Caco-2 (cell line): ENCODE data around the gene TMEM107. TPM values are rescaled to one million over a fixed set of nuclear protein-coding genes. Genes with fewer than 3 reads are reported as not detected.

ENCODE experiments used
- BruUV-seq: library from RNA; stranded (reverse); fragments of 400-500 nt; replicated peaks from 2 replicates; lab custom pipeline; 2021; lab: Mats Ljungman, UMichigan
- CTCF ChIA-PET: fragments of 300-600 bp; sonication (Branson Sonifier 250); formaldehyde crosslinking; loops from one replicate; lab custom pipeline; 2022; ENCODE audit warnings: antibody characterized with exemption; lab: Charles Lee
- POLR2A ChIA-PET: fragments of 300-600 bp; sonication (Branson Sonifier 250); formaldehyde crosslinking; loops from one replicate; lab custom pipeline; 2022; ENCODE audit warnings: antibody characterized with exemption; lab: Charles Lee
- DNase-seq, 2 experiments: peaks; one replicate each; pipeline versions ENCODE4 v3.0.0 to v3.0.0-alpha.2; 2020 to 2022
- H3K27me3 ChIP-seq: replicated peaks from 2 replicates; pipeline ENCODE4 v1.6.0; 2011; ENCODE audit warnings: low read length; ENCODE audit not compliant: control insufficient read depth, insufficient read depth
- H3K36me3 ChIP-seq: 2 replicates; pipeline ENCODE4 v1.5.1; 2011; ENCODE audit warnings: low read length; ENCODE audit not compliant: control insufficient read depth, insufficient read depth
- H3K4me1 ChIP-seq: fragments of 250-450 bp; sonication (Bioruptor Pico); 2 replicates; pipeline ENCODE4 v1.5.1; 2020; ENCODE audit warnings: mild to moderate bottlenecking
- H3K4me3 ChIP-seq: 2 replicates; pipeline ENCODE4 v1.5.1; 2011; ENCODE audit warnings: low read depth, mild to moderate bottlenecking, control low read depth, low read length
- H3K9me3 ChIP-seq: fragments of 250-450 bp; sonication (Bioruptor Pico); 2 replicates; pipeline ENCODE4 v1.5.1; 2020; ENCODE audit warnings: mild to moderate bottlenecking, moderate library complexity
- H3K27ac Mint-ChIP-seq: one replicate; pipeline ENCODE4 v1.8.0; 2022; ENCODE audit warnings: mixed read lengths; ENCODE audit not compliant: unreplicated experiment
- H3K27me3 Mint-ChIP-seq: one replicate; pipeline ENCODE4 v1.8.0; 2022; ENCODE audit warnings: mixed read lengths; ENCODE audit not compliant: insufficient read depth, unreplicated experiment
- H3K36me3 Mint-ChIP-seq: one replicate; pipeline ENCODE4 v1.8.0; 2022; ENCODE audit warnings: mild to moderate bottlenecking, mixed read lengths; ENCODE audit not compliant: insufficient read depth, unreplicated experiment
- H3K4me1 Mint-ChIP-seq: one replicate; pipeline ENCODE4 v1.8.0; 2022; ENCODE audit warnings: low read depth, mixed read lengths; ENCODE audit not compliant: unreplicated experiment
- H3K4me3 Mint-ChIP-seq: one replicate; pipeline ENCODE4 v1.8.0; 2022; ENCODE audit warnings: mild to moderate bottlenecking, moderate library complexity, mixed read lengths; ENCODE audit not compliant: unreplicated experiment
- H3K9me3 Mint-ChIP-seq: one replicate; pipeline ENCODE4 v1.8.0; 2022; ENCODE audit warnings: mixed read lengths; ENCODE audit not compliant: unreplicated experiment
- CTCF ChIP-seq, 2 experiments: fragments of 200-600 bp in 1 of 2; IDR thresholded peaks; 1 replicate in 1 of 2; 2 replicates in 1 of 2; pipeline versions ENCODE4 v1.5.1 to v1.8.0; 2011 to 2022; ENCODE audit warnings: antibody characterized with exemption in 1 of 2, control low read depth in 1 of 2, inconsistent platforms in 1 of 2, low read depth in 1 of 2, low read length in 1 of 2, mild to moderate bottlenecking in 1 of 2, moderate library complexity in 1 of 2; ENCODE audit not compliant: insufficient read depth in 1 of 2, severe bottlenecking in 1 of 2, unreplicated experiment in 1 of 2
- intact Hi-C: fragments of 100-400 bp; cut with micrococcal nuclease; formaldehyde crosslinking; loops from one replicate; pipeline ENCODE4 v1.10.0; 2022; ENCODE audit not compliant: unreplicated experiment
- total RNA-seq: library from RNA; stranded (reverse); gene quantifications from 2 replicates; pipeline ENCODE4 v1.2.3, GENCODE V29; 2022

The TMEM107 gene
- total RNA-seq, 1 experiment from 2014 or later, result 5.4 TPM

- Histone ChIP-seq H3K4me1 (peaks cover 20% of the 10 kb centered on the region), H3K27me3 (no peaks in the 10 kb centered on the region), H3K36me3 (no peaks in the 10 kb centered on the region), H3K4me3 (no peak overlapping the region), H3K9me3 (no peaks in the 10 kb centered on the region)
- Mint-ChIP-seq H3K9me3 (no peaks in the 10 kb centered on the region), H3K4me3 (no peak overlapping the region), H3K4me1 (peaks cover 21% of the 10 kb centered on the region), H3K36me3 (peaks cover 38% of the 10 kb centered on the region), H3K27ac (peak overlapping the region; percentile 25), H3K27me3 (no peaks in the 10 kb centered on the region)
- CTCF ChIA-PET, result no interaction called here
- BruUV-seq, result no TSS peak
- peak; percentile 57 to 61 for TF ChIP-seq CTCF (IDR thresholded peaks at IDR 0.05; ENCODE audit: insufficient read depth in 1 of 2, low read depth in 1 of 2, low read length in 1 of 2, severe bottlenecking in 1 of 2, unreplicated experiment in 1 of 2)
- DNase-seq, result peak; percentile 80 to 86
- intact Hi-C loops, result loop anchor here (2.0 kb wide), 1 partner anchor 34 kb away; the partner anchor contains the start of gene HES7
- POLR2A ChIA-PET, result interaction anchor here (1.0 kb wide), 1 partner anchor 15 kb away, joined by 3 read pairs; no protein-coding TSS in a partner anchor
Measured at GRCh38 chr17:8158267-8159031, 17.7 kb downstream of the TMEM107 start.

DNA sequence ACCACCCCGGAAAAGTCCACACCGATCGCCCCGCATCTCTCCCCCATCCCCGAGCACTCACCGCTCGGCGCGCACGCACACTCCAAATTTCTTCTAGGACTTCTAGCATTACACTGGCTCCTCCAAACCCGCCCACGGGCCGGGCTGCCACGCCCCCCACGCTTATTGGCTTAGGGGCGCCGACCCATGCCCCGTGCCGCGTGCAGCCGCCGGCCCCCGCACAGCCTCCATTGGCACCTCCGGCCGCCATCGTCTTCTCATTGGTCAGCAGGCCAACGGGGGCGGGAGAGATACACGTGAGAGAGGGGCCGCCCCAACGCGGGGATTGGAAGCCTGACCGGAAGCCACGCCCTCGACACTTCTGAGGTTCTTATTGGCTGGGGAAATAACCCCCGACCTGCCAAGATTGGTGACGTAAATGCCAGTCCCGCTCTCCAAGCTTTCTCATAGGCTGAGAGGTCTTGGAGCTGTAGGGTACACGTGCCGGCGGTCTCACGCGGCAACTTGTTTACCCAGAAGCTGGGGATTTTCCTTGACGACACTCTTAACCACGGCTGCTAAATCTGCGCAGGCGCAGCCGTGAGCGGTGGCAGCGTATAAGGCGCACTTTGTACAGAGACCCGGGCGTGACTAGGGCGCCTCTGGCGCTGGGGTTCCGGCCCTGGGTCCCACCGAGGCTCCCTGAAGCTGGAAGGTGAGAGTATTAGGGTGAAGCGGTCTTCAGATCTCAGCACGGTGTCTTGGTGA is 19.8 kb downstream of the TMEM107 start:
- intact Hi-C loops, result loop anchor here (1.0 kb wide), 1 partner anchor 18 kb away; no protein-coding TSS in a partner anchor
- H3K4me3 Mint-ChIP-seq, result no peak overlapping the region

More for the DNA sequence above, 19.8 kb downstream of the TMEM107 start:
- Histone ChIP-seq H3K9me3 (no peaks in the 10 kb centered on the region), H3K36me3 (no peaks in the 10 kb centered on the region), H3K27me3 (no peaks in the 10 kb centered on the region), H3K4me1 (peaks cover 19% of the 10 kb centered on the region), H3K4me3 (peak overlapping the region; percentile 44)
- H3K27me3 Mint-ChIP-seq, result no peaks in the 10 kb centered on the region
- H3K27ac Mint-ChIP-seq, result no peak overlapping the region
- BruUV-seq, result no TSS peak
- peak; percentile 97 to 99 for DNase-seq
- POLR2A ChIA-PET, result interaction anchor here (0.6 to 1.8 kb wide), 7 partner anchors 17 to 468 kb away, joined by 3 to 23 read pairs (median 4); partner anchors contain the start of gene WRAP53
- peaks cover 26% of the 10 kb centered on the region for H3K4me1 Mint-ChIP-seq
- CTCF ChIA-PET, result interaction anchor here (0.6 to 1.5 kb wide), 10 partner anchors 17 to 139 kb away, joined by 3 to 5 read pairs (median 4); partner anchors contain the start of gene SLC25A35
- H3K9me3 Mint-ChIP-seq, result no peaks in the 10 kb centered on the region
- TF ChIP-seq CTCF (IDR thresholded peaks at IDR 0.05; ENCODE audit: insufficient read depth in 1 of 2, low read depth in 1 of 2, low read length in 1 of 2, severe bottlenecking in 1 of 2, unreplicated experiment in 1 of 2), result no peak
- H3K36me3 Mint-ChIP-seq, result peaks cover 30% of the 10 kb centered on the region
